ENCODE results near the gene COL5A1. TPM values are rescaled to one million over a fixed set of nuclear protein-coding genes. Genes with fewer than 3 reads are reported as not detected.
"Not testable (repeated sequence)": the region's sequence is repeated elsewhere in the genome, so short reads cannot be mapped to it uniquely, and the experiment has no call there.

The COL5A1 gene
- total RNA-seq, 1 donor from 2014 or later, result 1,552 TPM

DNA sequence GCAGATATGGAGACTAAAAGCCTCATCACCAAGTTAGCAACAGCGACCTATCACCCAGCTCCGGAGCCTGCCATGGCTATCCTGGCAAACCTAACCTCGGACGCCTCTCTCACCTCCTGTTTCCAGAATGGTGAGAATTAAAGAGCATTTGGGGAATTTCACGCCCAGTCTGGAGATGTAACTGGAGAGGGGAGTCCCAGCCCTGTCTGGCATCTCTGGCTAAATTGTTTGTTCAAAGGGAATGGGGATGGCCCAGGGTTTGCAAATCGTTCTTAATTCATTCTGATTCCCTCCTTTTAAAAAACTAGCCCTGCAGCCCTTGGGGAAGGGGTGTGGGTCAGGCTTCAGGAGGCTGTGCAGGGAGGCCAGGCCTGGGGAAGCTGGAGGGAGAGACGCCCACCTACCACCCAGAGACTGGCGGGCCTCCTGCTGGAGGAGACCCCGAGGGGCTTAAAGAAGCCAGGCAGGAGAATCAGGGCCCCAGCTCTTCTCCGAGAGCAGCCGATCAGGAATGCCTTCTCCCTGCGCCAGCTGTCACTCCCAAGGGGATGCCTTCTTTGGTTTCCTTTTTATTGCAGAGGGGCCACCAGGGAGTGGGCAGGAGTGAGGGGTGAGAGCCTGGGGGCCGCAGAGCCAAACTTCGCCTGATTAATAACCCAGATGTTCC is 964 bp upstream of the COL5A1 start:
- Mint-ChIP-seq H3K4me3 (ENCODE audit: unreplicated experiment) (peak overlapping the region; percentile 85), H3K9me3 (ENCODE audit: unreplicated experiment) (no peaks in the 10 kb centered on the region), H3K36me3 (ENCODE audit: unreplicated experiment) (peaks cover 7% of the 10 kb centered on the region), H3K27ac (ENCODE audit: unreplicated experiment) (peak overlapping the region; percentile 89), H3K4me1 (ENCODE audit: unreplicated experiment) (peaks cover 37% of the 10 kb centered on the region), H3K27me3 (ENCODE audit: unreplicated experiment) (no peaks in the 10 kb centered on the region)
- no peak for DNase-seq (ENCODE audit: extremely low spot score, unreplicated experiment)
- TF ChIP-seq, protein P1, sequence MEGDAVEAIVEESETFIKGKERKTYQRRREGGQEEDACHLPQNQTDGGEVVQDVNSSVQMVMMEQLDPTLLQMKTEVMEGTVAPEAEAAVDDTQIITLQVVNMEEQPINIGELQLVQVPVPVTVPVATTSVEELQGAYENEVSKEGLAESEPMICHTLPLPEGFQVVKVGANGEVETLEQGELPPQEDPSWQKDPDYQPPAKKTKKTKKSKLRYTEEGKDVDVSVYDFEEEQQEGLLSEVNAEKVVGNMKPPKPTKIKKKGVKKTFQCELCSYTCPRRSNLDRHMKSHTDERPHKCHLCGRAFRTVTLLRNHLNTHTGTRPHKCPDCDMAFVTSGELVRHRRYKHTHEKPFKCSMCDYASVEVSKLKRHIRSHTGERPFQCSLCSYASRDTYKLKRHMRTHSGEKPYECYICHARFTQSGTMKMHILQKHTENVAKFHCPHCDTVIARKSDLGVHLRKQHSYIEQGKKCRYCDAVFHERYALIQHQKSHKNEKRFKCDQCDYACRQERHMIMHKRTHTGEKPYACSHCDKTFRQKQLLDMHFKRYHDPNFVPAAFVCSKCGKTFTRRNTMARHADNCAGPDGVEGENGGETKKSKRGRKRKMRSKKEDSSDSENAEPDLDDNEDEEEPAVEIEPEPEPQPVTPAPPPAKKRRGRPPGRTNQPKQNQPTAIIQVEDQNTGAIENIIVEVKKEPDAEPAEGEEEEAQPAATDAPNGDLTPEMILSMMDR (IDR thresholded peaks at IDR 0.05), result no peak

DNA sequence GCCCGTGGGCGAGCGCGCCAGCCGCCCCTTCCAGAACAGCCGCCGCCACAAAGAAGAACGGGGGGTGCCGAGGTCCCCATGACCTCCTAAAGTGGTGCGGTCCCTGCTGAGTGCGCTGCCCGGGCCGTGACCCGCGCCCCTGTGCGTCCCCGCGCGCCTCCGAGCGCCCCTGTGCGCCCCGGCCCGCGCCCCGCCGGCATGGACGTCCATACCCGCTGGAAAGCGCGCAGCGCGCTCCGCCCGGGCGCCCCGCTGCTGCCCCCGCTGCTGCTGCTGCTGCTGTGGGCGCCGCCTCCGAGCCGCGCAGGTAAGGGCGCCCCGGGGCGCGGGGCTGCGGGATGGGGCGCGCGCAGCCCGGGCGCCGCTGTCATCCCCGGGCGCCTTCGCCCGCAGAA is 384 bp downstream of the COL5A1 start:
- peaks cover 14% of the 10 kb centered on the region for H3K36me3 Mint-ChIP-seq (ENCODE audit: unreplicated experiment)
- TF ChIP-seq, protein P1 (IDR thresholded peaks at IDR 0.05), result no peak
- no peak for DNase-seq (ENCODE audit: extremely low spot score, unreplicated experiment)
- peaks cover 45% of the 10 kb centered on the region for H3K4me1 Mint-ChIP-seq (ENCODE audit: unreplicated experiment)
- H3K9me3 Mint-ChIP-seq (ENCODE audit: unreplicated experiment), result no peaks in the 10 kb centered on the region
- H3K27ac Mint-ChIP-seq (ENCODE audit: unreplicated experiment), result no peak overlapping the region
- no peaks in the 10 kb centered on the region for H3K27me3 Mint-ChIP-seq (ENCODE audit: unreplicated experiment)
- H3K4me3 Mint-ChIP-seq (ENCODE audit: unreplicated experiment), result peak overlapping the region; percentile 94

DNA sequence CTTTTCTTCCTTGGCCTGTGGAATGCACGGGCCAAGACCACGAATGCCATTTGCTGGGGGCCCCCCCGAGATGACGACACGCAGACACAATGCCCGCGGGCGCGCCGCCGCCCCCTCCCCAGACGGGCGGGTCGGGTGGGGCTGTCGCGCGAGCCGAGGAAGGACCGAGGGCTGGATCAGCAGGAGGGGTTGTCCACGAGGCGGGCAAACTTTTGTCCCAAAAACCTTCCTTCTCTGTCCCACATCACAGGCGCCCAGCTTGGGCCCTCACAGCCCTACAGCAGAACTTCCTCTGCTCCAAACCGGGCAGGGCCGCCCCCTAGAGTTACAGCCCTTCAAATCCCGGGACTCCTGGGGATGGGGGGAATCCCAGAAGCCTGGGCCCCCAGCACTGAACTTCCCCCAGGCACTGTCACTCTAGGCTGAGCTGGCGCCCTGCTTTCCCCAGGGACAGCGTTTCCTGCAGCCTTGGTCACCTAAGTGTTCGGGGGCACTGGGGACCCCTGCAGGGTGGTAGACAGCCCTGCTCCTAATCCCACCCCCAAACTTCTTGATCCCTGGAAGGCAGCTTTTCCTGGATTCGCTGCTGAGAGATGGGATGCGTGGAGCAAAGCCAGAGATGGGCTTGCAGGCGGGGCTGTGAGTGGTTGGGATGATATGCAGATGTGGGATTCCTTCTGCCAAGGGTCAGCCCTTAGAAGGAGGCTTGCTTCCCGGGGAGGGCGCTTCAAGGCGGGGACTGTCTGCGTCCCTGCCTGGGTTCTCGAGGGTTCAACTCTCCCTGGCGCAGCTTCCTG is 980 bp downstream of the COL5A1 start:
- H3K27ac Mint-ChIP-seq (ENCODE audit: unreplicated experiment), result peak overlapping the region; percentile 94

DNA sequence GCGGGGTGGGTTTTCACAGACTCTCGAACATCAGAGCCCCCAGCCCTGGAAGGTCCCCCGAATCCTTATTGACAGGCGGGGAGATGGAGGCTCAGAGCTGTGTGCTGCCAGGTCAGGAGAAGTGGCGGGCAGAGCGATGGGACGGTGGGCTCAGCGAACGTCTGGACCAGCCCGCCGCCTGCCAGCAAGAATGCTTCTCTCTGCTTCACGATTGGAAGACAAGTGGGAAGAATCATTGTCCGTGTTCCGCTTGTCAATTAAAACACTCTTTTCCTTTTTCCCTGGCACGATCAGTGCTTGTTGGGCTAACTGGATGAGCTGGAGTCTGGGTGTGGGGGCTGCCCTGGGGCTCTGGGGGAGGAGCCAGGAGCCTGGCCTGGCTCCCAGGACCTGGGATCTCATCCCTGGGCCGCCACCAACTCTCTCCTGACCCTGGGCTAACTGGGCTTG is 1.6 kb downstream of the COL5A1 start:
- no peaks in the 10 kb centered on the region for H3K27me3 Mint-ChIP-seq (ENCODE audit: unreplicated experiment)
- peaks cover 50% of the 10 kb centered on the region for H3K4me1 Mint-ChIP-seq (ENCODE audit: unreplicated experiment)
- H3K36me3 Mint-ChIP-seq (ENCODE audit: unreplicated experiment), result peaks cover 19% of the 10 kb centered on the region
- TF ChIP-seq, protein P1 (IDR thresholded peaks at IDR 0.05), result no peak
- DNase-seq (ENCODE audit: extremely low spot score, unreplicated experiment), result no peak
- no peaks in the 10 kb centered on the region for H3K9me3 Mint-ChIP-seq (ENCODE audit: unreplicated experiment)
- peak overlapping the region; percentile 94 for H3K4me3 Mint-ChIP-seq (ENCODE audit: unreplicated experiment)
- peak overlapping the region; percentile 94 for H3K27ac Mint-ChIP-seq (ENCODE audit: unreplicated experiment)

More for the DNA sequence above, 980 bp downstream of the COL5A1 start:
- peak; percentile 90 for DNase-seq (ENCODE audit: extremely low spot score, unreplicated experiment)
- H3K36me3 Mint-ChIP-seq (ENCODE audit: unreplicated experiment), result peaks cover 16% of the 10 kb centered on the region
- TF ChIP-seq, protein P1 (IDR thresholded peaks at IDR 0.05), result peak; percentile 60
- peaks cover 45% of the 10 kb centered on the region for H3K4me1 Mint-ChIP-seq (ENCODE audit: unreplicated experiment)
- no peaks in the 10 kb centered on the region for H3K27me3 Mint-ChIP-seq (ENCODE audit: unreplicated experiment)
- H3K9me3 Mint-ChIP-seq (ENCODE audit: unreplicated experiment), result no peaks in the 10 kb centered on the region
- H3K4me3 Mint-ChIP-seq (ENCODE audit: unreplicated experiment), result peak overlapping the region; percentile 94

DNA sequence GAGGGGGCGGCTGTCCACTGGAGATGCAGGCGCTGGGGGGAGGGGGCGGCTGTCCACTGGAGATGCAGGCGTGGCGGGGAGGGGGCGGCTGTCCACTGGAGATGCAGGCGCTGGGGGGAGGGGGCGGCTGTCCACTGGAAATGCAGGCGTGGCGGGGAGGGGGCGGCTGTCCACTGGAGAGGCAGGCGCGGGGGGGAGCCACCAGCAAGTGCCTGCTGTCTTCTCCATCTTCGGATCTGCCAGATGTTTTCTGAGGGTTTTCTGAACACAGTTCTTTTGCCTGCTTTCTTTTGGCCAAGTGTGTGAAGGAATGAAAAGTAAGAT is 2.8 kb downstream of the COL5A1 start:
- H3K27me3 Mint-ChIP-seq (ENCODE audit: unreplicated experiment); DNase-seq (ENCODE audit: extremely low spot score, unreplicated experiment); H3K9me3 Mint-ChIP-seq (ENCODE audit: unreplicated experiment): not testable (repeated sequence)
- Mint-ChIP-seq H3K36me3 (ENCODE audit: unreplicated experiment) (peaks cover 22% of the 10 kb centered on the region), H3K4me1 (ENCODE audit: unreplicated experiment) (peaks cover 59% of the 10 kb centered on the region), H3K4me3 (ENCODE audit: unreplicated experiment) (peak overlapping the region; percentile 82), H3K27ac (ENCODE audit: unreplicated experiment) (peak overlapping the region; percentile 94)

Measured in osteocyte (in vitro differentiated cells).